Activated T-cell treated with anti-CD3 and anti-CD28 coated beads for 48 hours (primary cell): ENCODE results near the gene SLC37A3.

Experiments used
- DNase-seq: peaks from one replicate; pipeline ENCODE4 v3.0.0-alpha.2; 2020; ENCODE audit warnings: low read depth

The SLC37A3 gene

GRCh38 chr7:140400381-140400780 lies 2.1 kb upstream of the SLC37A3 start:
- no peak for DNase-seq

GRCh38 chr7:140398821-140399220 lies 491 bp upstream of the SLC37A3 start:
- no peak for DNase-seq

GRCh38 chr7:140393756-140394306 lies 4.5 kb downstream of the SLC37A3 start:
- DNase-seq: no peak

- no peak for DNase-seq
These were observed 6.7 kb downstream of the SLC37A3 start for GRCh38 chr7:140391634-140392033.

GRCh38 chr7:140390466-140391190 lies 7.7 kb downstream of the SLC37A3 start:
- DNase-seq: no peak

- DNase-seq: no peak
These were observed 8.3 kb downstream of the SLC37A3 start for GRCh38 chr7:140390034-140390433.

- no peak for DNase-seq
These were observed 8.9 kb downstream of the SLC37A3 start for GRCh38 chr7:140389445-140389844.

- DNase-seq: no peak
These were observed 13.3 kb downstream of the SLC37A3 start for GRCh38 chr7:140384894-140385545.

- DNase-seq: no peak
These were observed 14.2 kb downstream of the SLC37A3 start for GRCh38 chr7:140383954-140384713.

- no peak for DNase-seq
These were observed 22.2 kb downstream of the SLC37A3 start for GRCh38 chr7:140375892-140376730.

GRCh38 chr7:140375323-140375722 lies 23.0 kb downstream of the SLC37A3 start:
- no peak for DNase-seq

GRCh38 chr7:140369294-140369693 lies 29.0 kb downstream of the SLC37A3 start:
- no peak for DNase-seq

GRCh38 chr7:140367528-140367927 lies 30.8 kb downstream of the SLC37A3 start:
- no peak for DNase-seq

- DNase-seq: no peak
These were observed 33.5 kb downstream of the SLC37A3 start for GRCh38 chr7:140364819-140365218.

- no peak for DNase-seq
These were observed 37.6 kb downstream of the SLC37A3 start for GRCh38 chr7:140360697-140361229.

- DNase-seq: peak; percentile 10
These were observed 39.8 kb downstream of the SLC37A3 start for GRCh38 chr7:140358412-140359051.

- no peak for DNase-seq
These were observed 40.3 kb downstream of the SLC37A3 start for GRCh38 chr7:140358024-140358411.

GRCh38 chr7:140350056-140350455 lies 48.3 kb downstream of the SLC37A3 start:
- DNase-seq: no peak

- no peak for DNase-seq
These were observed 49.1 kb downstream of the SLC37A3 start for GRCh38 chr7:140349144-140349771.

GRCh38 chr7:140348161-140348849 lies 50.0 kb downstream of the SLC37A3 start:
- no peak for DNase-seq
